Glomerular visceral epithelial cell (primary cell): Measurements from ENCODE around the gene OGDHL.
"Not testable (repeated sequence)": the region's sequence is repeated elsewhere in the genome, so short reads cannot be mapped to it uniquely, and the experiment has no call there.

Source experiments
- DNase-seq: peaks from one replicate; pipeline ENCODE4 v3.0.0-alpha.2; 2016; ENCODE audit errors: extremely low spot score

OGDHL gene

GRCh38 chr10:49739426-49739825 lies 22.7 kb downstream of the OGDHL start:
- no peak for DNase-seq

GRCh38 chr10:49738616-49739360 lies 23.3 kb downstream of the OGDHL start:
- DNase-seq: no peak

GRCh38 chr10:49737474-49738201 lies 24.5 kb downstream of the OGDHL start:
- DNase-seq: no peak

GRCh38 chr10:49736564-49737113 lies 25.5 kb downstream of the OGDHL start:
- DNase-seq: no peak

GRCh38 chr10:49735848-49736563 lies 26.1 kb downstream of the OGDHL start:
- no peak for DNase-seq

- DNase-seq: no peak
Measured at GRCh38 chr10:49735161-49735560, 27.0 kb downstream of the OGDHL start.

- no peak for DNase-seq
Measured at GRCh38 chr10:49734676-49735075, 27.4 kb downstream of the OGDHL start.

- DNase-seq: no peak
Measured at GRCh38 chr10:49733866-49734265, 28.3 kb downstream of the OGDHL start.

- no peak for DNase-seq
Measured at GRCh38 chr10:49726593-49726992, 35.5 kb downstream of the OGDHL start.

- DNase-seq: not testable (repeated sequence)
Measured at GRCh38 chr10:49715157-49715556, 47.0 kb downstream of the OGDHL start.

GRCh38 chr10:49713266-49713665 lies 48.9 kb downstream of the OGDHL start:
- no peak for DNase-seq

- no peak for DNase-seq
Measured at GRCh38 chr10:49711481-49711880, 50.6 kb downstream of the OGDHL start.

- DNase-seq: no peak
Measured at GRCh38 chr10:49710966-49711365, 51.2 kb downstream of the OGDHL start.

- no peak for DNase-seq
Measured at GRCh38 chr10:49709934-49710333, 52.2 kb downstream of the OGDHL start.

GRCh38 chr10:49707585-49707984 lies 54.5 kb downstream of the OGDHL start:
- no peak for DNase-seq

- no peak for DNase-seq
Measured at GRCh38 chr10:49700997-49701396, 61.1 kb downstream of the OGDHL start.

- no peak for DNase-seq
Measured at GRCh38 chr10:49700211-49700610, 61.9 kb downstream of the OGDHL start.

GRCh38 chr10:49698679-49699078 lies 63.4 kb downstream of the OGDHL start:
- no peak for DNase-seq

- no peak for DNase-seq
Measured at GRCh38 chr10:49696311-49696710, 65.8 kb downstream of the OGDHL start.

- no peak for DNase-seq
Measured at GRCh38 chr10:49694466-49694865, 67.7 kb downstream of the OGDHL start.

GRCh38 chr10:49691588-49691987 lies 70.5 kb downstream of the OGDHL start:
- no peak for DNase-seq

- no peak for DNase-seq
Measured at GRCh38 chr10:49690698-49691356, 71.3 kb downstream of the OGDHL start.
